HG02678 (cell line): ENCODE results near the gene SLC25A30.
A peak's percentile ranks its signal among the peaks of the same experiment; 100 is the strongest.
"Not testable (repeated sequence)": the region's sequence is repeated elsewhere in the genome, so short reads cannot be mapped to it uniquely, and the experiment has no call there.

Experiments used
- ATAC-seq: cut with Tn5 transposase; IDR thresholded peaks from one replicate; pipeline ENCODE4 v1.9.1; 2021; ENCODE audit warnings: mild to moderate bottlenecking, moderate library complexity; ENCODE audit not compliant: unreplicated experiment

The SLC25A30 gene

GRCh38 chr13:45369116-45369515, 49.1 kb downstream of the SLC25A30 start:
- ATAC-seq = no peak

GRCh38 chr13:45368571-45368970, 49.6 kb downstream of the SLC25A30 start:
- no peak for ATAC-seq

GRCh38 chr13:45368005-45368404, 50.2 kb downstream of the SLC25A30 start:
- no peak for ATAC-seq

- peak; percentile 89 for ATAC-seq
Observed at GRCh38 chr13:45367358-45367757, 50.8 kb downstream of the SLC25A30 start.

GRCh38 chr13:45365558-45365885, 52.7 kb downstream of the SLC25A30 start:
- no peak for ATAC-seq

GRCh38 chr13:45364876-45365557, 53.2 kb downstream of the SLC25A30 start:
- ATAC-seq = no peak

GRCh38 chr13:45362939-45363338, 55.2 kb downstream of the SLC25A30 start:
- ATAC-seq = no peak

GRCh38 chr13:45361596-45362206, 56.5 kb downstream of the SLC25A30 start:
- ATAC-seq = no peak

GRCh38 chr13:45356966-45357672, 61.1 kb downstream of the SLC25A30 start:
- no peak for ATAC-seq

- no peak for ATAC-seq
Observed at GRCh38 chr13:45353895-45354294, 64.3 kb downstream of the SLC25A30 start.

- no peak for ATAC-seq
Observed at GRCh38 chr13:45352031-45352430, 66.1 kb downstream of the SLC25A30 start.

- ATAC-seq = no peak
Observed at GRCh38 chr13:45350152-45350551, 68.0 kb downstream of the SLC25A30 start.

GRCh38 chr13:45349438-45349837, 68.7 kb downstream of the SLC25A30 start:
- no peak for ATAC-seq

GRCh38 chr13:45344064-45344463, 74.1 kb downstream of the SLC25A30 start:
- ATAC-seq = not testable (repeated sequence)
